Heart right ventricle (tissue), 16 donors: ENCODE results near the gene MEGF11. TPM values are rescaled to one million over a fixed set of nuclear protein-coding genes. Genes with fewer than 3 reads are reported as not detected.

ENCODE experiments used
- ATAC-seq, 8 donors: fragments of 200-7000 bp; cut with Tn5 transposase; one replicate each; pipeline ENCODE4 v1.9.1; 2020; ENCODE audit warnings: mild to moderate bottlenecking in 8 of 8, moderate library complexity in 8 of 8, moderate number of reproducible peaks in 1 of 8
- DNase-seq, 2 donors: peaks; one replicate each; pipeline ENCODE4 v3.0.0-alpha.2; 2020
- H3K27ac ChIP-seq, 10 donors: fragments of 200-600 bp; sonication (generic) in 2 of 10; one replicate each; pipeline versions ENCODE4 v1.5.0 to v1.8.0; 2020 to 2022; ENCODE audit warnings: mild to moderate bottlenecking in 3 of 10
- H3K27me3 ChIP-seq, 7 donors: fragments of 200-600 bp; one replicate each; pipeline ENCODE4 v1.8.0; 2021 to 2022; ENCODE audit warnings: mild to moderate bottlenecking in 2 of 7
- H3K36me3 ChIP-seq, 9 donors: fragments of 200-600 bp; sonication (generic) in 1 of 9; one replicate each; pipeline versions ENCODE4 v1.5.0 to v1.8.0; 2020 to 2022; ENCODE audit warnings: mild to moderate bottlenecking in 2 of 9
- H3K4me1 ChIP-seq, 9 donors: fragments of 200-600 bp; sonication (generic) in 1 of 9; one replicate each; pipeline versions ENCODE4 v1.5.0 to v1.8.0; 2020 to 2022; ENCODE audit warnings: mild to moderate bottlenecking in 4 of 9
- H3K4me3 ChIP-seq, 10 donors: fragments of 200-600 bp; sonication (generic) in 2 of 10; one replicate each; pipeline versions ENCODE4 v1.5.0 to v1.8.0; 2020 to 2022; ENCODE audit warnings: mild to moderate bottlenecking in 7 of 10, moderate library complexity in 2 of 10
- H3K9me3 ChIP-seq, 11 donors: fragments of 200-600 bp in 10 of 11; sonication (generic) in 2 of 11; one replicate each; pipeline versions ENCODE4 v1.5.0 to v1.8.0; 2013 to 2022; ENCODE audit warnings: mild to moderate bottlenecking in 2 of 11, control low read depth in 1 of 11, moderate library complexity in 1 of 11
- CTCF ChIP-seq, 9 donors: fragments of 200-600 bp; sonication (generic) in 2 of 9; IDR thresholded peaks; one replicate each; pipeline versions ENCODE4 v1.5.0 to v1.8.0; 2021 to 2022; ENCODE audit warnings: antibody characterized with exemption in 9 of 9, mild to moderate bottlenecking in 5 of 9, moderate library complexity in 1 of 9
- WGBS, 2 donors: extraction: QIAGEN DNeasy Blood & Tissue Kit; methylation state at CpG; one replicate each; pipeline ENCODE4 v1.1.7; 2013; ENCODE audit warnings: inconsistent platforms in 1 of 2; 5-methylcytosine and 5-hydroxymethylcytosine counted together
- intact Hi-C, 10 donors: fragments of 100-400 bp; cut with DNase I; formaldehyde crosslinking; loops; one replicate each; pipeline versions ENCODE4 v1.11.1 to v1.14.2; 2022
- polyA plus RNA-seq, 2 donors: library from polyadenylated mRNA; stranded (reverse); fragments of 200-250 nt; gene quantifications; one replicate each; pipeline ENCODE4 v1.2.3, GENCODE V29; 2013
- total RNA-seq, 10 donors: library from RNA; stranded (reverse); fragmentation: NEBNext Ultra II Directional in 3 of 10; extraction: Animal tissue kit (Norgen Biotek cat#: 25700) in 3 of 10; gene quantifications; one replicate each; pipeline versions ENCODE4 v1.2.1 to v1.2.4, GENCODE V29; 2021 to 2023
- donor health status: Arrhythmogenic right ventricular cardiomyopathy.
- donor health status: ischemic (EF 13 %, LVEDD 7.1; RV severe dilation, severe dysfunction).
- donor health status: healthy with polysubstance abuse.
- donor health status: DM: no; HTN: yes; CAD: no.
- donor health status: DM: no; HTN: no; CAD: no.
- donor health status: ischemic (EF 25% LVEDD 6.9; RV normal size, moderate dysfunction).
- donor health status: ischemic (EF 25% LVEDD 5.7; RV mildly dilated, moderate dysfunction).
- donor health status: healthy.
- donor health status: DM: yes; HTN: yes; CAD: no.
- donor health status: Ischemic cardiomyopathy.
- donor health status: ischemic (EF 35%, LVEDD 5.7; RV mildly dilated, moderate dysfunction).
- donor health status: nonischemic (EF 11% LVEDD 7.7; RV severe dilation, severe dysfunction).
- donor health status: DM: yes; HTN: yes; CAD: no.
- donor health status: PGD.
- donor health status: ischemic (EF 29% LVEDD 5.4; RV normal size, mild dysfunction).
- donor health status: nonischemic (EF 23%, LVEDD 6.1; RV moderate dilation, normal function).

MEGF11 gene
- total and polyA plus RNA-seq, 12 donors: 0.03 TPM; not detected in 11

- Histone ChIP-seq H3K27me3 (no peaks in the 10 kb centered on the region), H3K4me3 (no peak overlapping the region), H3K9me3 (no peaks in the 10 kb centered on the region), H3K27ac (peak overlapping the region in 8 of 10 donors; percentile 26 to 57 (median 46)), H3K36me3 (no peaks in the 10 kb centered on the region), H3K4me1 (peaks cover 0 to 28% (median 13%) of the 10 kb centered on the region in 9 donors)
- WGBS, 2 donors: 40 to 53% methylated on average over 10 of the region's 10 CpGs
- peak; percentile 30 to 41 for DNase-seq
- no peak for TF ChIP-seq CTCF (IDR thresholded peaks at IDR 0.05)
- intact Hi-C loops: no loop called here
- ATAC-seq: peak; percentile 60 to 89 (median 78)
Measured at GRCh38 chr15:65939901-65940617, 313.5 kb downstream of the MEGF11 start.

- ATAC-seq: no peak
- Histone ChIP-seq H3K36me3 (no peaks in the 10 kb centered on the region), H3K4me1 (peaks cover 0 to 28% (median 13%) of the 10 kb centered on the region in 9 donors), H3K9me3 (no peaks in the 10 kb centered on the region), H3K27ac (no peak overlapping the region), H3K4me3 (no peak overlapping the region), H3K27me3 (no peaks in the 10 kb centered on the region)
- TF ChIP-seq CTCF (IDR thresholded peaks at IDR 0.05): no peak
- WGBS, 2 donors: 88 to 94% methylated on average over 4 of the region's 4 CpGs
- DNase-seq: no peak
- intact Hi-C loops: no loop called here
Measured at GRCh38 chr15:65938604-65939003, 314.9 kb downstream of the MEGF11 start.

- ATAC-seq (no peak), DNase-seq (peak in 1 of 2 donors; percentile 9)
- intact Hi-C loops: no loop called here
- Histone ChIP-seq H3K4me1 (peaks cover 0 to 28% (median 13%) of the 10 kb centered on the region in 9 donors), H3K27ac (no peak overlapping the region), H3K27me3 (no peaks in the 10 kb centered on the region), H3K4me3 (no peak overlapping the region), H3K9me3 (no peaks in the 10 kb centered on the region), H3K36me3 (no peaks in the 10 kb centered on the region)
- WGBS, 2 donors: 88 to 91% methylated on average over 1 of the region's 1 CpG
- no peak for TF ChIP-seq CTCF (IDR thresholded peaks at IDR 0.05)
Measured at GRCh38 chr15:65937476-65937875, 316.1 kb downstream of the MEGF11 start.

GRCh38 chr15:65937054-65937453 lies 316.5 kb downstream of the MEGF11 start:
- DNase-seq (peak in 1 of 2 donors; percentile 25), ATAC-seq (peak; percentile 27 to 68 (median 42))
- Histone ChIP-seq H3K36me3 (no peaks in the 10 kb centered on the region), H3K9me3 (no peaks in the 10 kb centered on the region), H3K4me1 (peaks cover 0 to 28% (median 13%) of the 10 kb centered on the region in 9 donors), H3K27ac (no peak overlapping the region), H3K4me3 (no peak overlapping the region), H3K27me3 (no peaks in the 10 kb centered on the region)
- TF ChIP-seq CTCF (IDR thresholded peaks at IDR 0.05): no peak
- intact Hi-C loops: no loop called here
- WGBS, 2 donors: 60 to 79% methylated on average over 3 of the region's 3 CpGs
